A549 (cell line): ENCODE results near the gene TMEM128. TPM values are rescaled to one million over a fixed set of nuclear protein-coding genes. Genes with fewer than 3 reads are reported as not detected.

Experiments
- polyA plus RNA-seq, 4 experiments: library from polyadenylated mRNA; depleted of rRNA in 3 of 4; stranded (reverse); fragments of >200 nt; fragmentation: RNase III in 1 of 4; extraction: RNeasy Plus Mini Kit Qiagen cat#74134 plus additional on column Dnase treatment in 1 of 4; gene quantifications; 2 replicates in 3 of 4; 3 replicates in 1 of 4; pipeline ENCODE4 v1.2.3, GENCODE V29; 2011 to 2017

Gene TMEM128
- polyA plus RNA-seq, 2 of the 4 experiments (the other 2 are of a cell fraction) = 13.9 to 29.1 TPM

Other genes starting within 250 kb of the TMEM128 start
- not detected in 2 replicates for gene OTOP1, start 21.3 kb downstream of the TMEM128 start, polyA plus RNA-seq (2011; rRNA removed)
- not detected in 3 replicates for gene OTOP1, start 21.3 kb downstream of the TMEM128 start, polyA plus RNA-seq (2017; fragmentation: RNase III; extraction: RNeasy Plus Mini Kit Qiagen cat#74134 plus additional on column Dnase treatment)
- gene LYAR, start 41.9 kb upstream of the TMEM128 start, polyA plus RNA-seq (2011; rRNA removed) = 12.6 and 20.5 TPM in 2 replicates
- 26.4 to 29.1 TPM (median 28.1 TPM) in 3 replicates for gene LYAR, start 41.9 kb upstream of the TMEM128 start, polyA plus RNA-seq (2017; fragmentation: RNase III; extraction: RNeasy Plus Mini Kit Qiagen cat#74134 plus additional on column Dnase treatment)
- gene ZBTB49, start 42.0 kb upstream of the TMEM128 start, polyA plus RNA-seq (2011; rRNA removed) = 3.1 and 4.1 TPM in 2 replicates
- 1.9 to 2.2 TPM (median 2.0 TPM) in 3 replicates for gene ZBTB49, start 42.0 kb upstream of the TMEM128 start, polyA plus RNA-seq (2017; fragmentation: RNase III; extraction: RNeasy Plus Mini Kit Qiagen cat#74134 plus additional on column Dnase treatment)
- gene NSG1, start 138.9 kb upstream of the TMEM128 start, polyA plus RNA-seq (2011; rRNA removed) = 0.34 and 0.44 TPM in 2 replicates
- gene NSG1, start 138.9 kb upstream of the TMEM128 start, polyA plus RNA-seq (2017; fragmentation: RNase III; extraction: RNeasy Plus Mini Kit Qiagen cat#74134 plus additional on column Dnase treatment) = 0.25 to 0.49 TPM (median 0.26 TPM) in 3 replicates